CD4-positive, alpha-beta T cell treated with Interferon alpha-2 for 1 hour (primary cell): ENCODE measurements around the gene IAH1.
"Not testable (repeated sequence)": the region's sequence is repeated elsewhere in the genome, so short reads cannot be mapped to it uniquely, and the experiment has no call there.

Experiments used
- DNase-seq, 2 donors: peaks; one replicate each; pipeline ENCODE4 v3.0.0-alpha.2; 2020 to 2022

IAH1 gene

DNA sequence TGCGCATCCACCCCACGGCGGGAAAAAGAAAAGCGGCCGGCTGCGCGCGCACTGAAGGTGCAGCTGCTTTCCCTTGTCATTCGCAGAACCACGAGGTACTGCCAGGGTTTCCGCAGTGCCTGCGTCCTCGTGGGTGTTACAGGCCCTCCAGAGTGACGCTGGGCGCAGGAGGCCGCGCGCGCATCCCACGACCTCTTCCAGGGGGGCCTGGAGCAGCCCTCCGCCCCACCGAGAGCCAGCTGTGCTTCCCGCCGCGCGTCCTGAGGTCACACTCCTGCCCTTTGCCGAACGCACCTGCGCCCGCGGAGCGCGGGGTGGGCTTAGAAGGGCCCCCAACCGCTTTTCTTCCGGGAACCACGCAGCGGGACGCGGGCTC is 378 bp upstream of the IAH1 start:
- DNase-seq: peak; percentile 71 to 79

DNA sequence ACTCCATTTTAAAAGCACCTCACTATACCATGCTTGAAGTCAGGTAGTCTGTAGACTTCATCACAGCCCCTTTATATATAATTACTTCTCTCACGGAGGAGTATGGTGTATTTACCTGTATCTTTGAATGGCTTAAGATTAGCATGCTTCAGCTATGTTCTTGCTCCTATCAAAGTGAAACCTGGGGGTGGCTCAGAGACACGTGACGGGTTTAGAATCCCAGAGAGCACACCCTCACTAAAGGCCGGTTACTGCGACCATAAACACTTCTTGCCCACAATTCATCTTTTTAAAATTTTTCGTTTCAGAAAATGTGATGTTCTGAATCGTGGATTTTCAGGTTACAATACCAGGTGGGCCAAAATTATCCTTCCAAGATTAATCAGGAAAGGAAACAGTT is 3.6 kb downstream of the IAH1 start:
- DNase-seq: no peak

DNA sequence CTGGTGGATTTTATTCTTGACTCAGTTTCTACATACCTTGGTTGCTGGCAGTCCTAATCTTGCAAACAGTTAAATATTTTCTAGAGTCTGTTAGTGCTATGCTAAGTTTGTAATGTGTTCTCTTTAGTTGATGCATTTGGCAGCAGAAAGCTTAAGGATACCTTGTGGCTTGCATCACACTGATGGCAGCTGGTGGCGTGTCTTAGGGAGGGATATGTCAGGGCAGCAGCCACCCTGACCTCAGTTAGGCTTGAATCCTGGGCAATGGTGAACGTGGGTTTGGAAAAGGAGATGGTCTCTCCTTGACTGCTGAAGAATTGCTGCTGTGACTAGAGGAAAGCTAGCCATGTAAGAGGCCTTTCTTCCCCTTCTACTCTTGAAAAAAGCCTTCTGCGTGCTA is 4.2 kb downstream of the IAH1 start:
- no peak for DNase-seq

DNA sequence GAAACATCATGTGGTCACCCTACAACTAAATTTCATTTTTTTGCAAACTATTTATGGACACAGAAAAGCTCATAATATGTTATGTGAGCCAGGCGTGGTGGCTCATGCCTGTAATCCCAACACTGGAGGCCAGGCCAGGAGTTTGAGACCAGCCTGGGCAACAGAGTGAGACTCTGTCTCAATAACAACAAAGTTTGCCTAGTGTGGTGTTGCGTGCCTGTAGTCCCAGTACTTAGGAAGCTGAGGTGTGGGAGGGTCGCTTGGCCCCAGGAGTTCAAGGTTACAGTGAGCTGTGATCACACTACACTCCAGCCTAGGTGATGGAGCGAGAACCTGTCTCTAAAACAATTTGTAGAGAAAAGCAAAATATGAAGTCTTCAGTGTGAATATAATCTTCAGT is 5.8 kb downstream of the IAH1 start:
- DNase-seq: no peak

DNA sequence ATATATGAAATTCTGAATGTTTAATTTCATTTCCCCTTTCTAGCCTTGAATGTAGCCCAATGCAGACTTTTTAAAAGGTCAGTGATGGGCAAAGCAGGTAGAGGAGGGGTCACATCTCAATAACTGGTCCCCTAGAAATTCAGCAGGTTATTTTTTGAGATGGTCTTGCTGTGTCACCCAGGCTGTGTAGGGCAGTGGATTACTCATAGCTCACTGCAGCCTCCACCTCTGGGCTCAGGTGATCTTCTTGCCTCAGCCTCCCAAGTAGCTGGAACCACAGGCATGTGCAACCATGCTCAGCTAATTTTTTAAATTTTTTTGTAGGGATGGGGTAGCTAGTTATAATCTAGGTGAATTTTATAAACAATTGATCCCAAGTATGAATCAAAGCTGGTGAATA is 8.8 kb downstream of the IAH1 start:
- DNase-seq: no peak

DNA sequence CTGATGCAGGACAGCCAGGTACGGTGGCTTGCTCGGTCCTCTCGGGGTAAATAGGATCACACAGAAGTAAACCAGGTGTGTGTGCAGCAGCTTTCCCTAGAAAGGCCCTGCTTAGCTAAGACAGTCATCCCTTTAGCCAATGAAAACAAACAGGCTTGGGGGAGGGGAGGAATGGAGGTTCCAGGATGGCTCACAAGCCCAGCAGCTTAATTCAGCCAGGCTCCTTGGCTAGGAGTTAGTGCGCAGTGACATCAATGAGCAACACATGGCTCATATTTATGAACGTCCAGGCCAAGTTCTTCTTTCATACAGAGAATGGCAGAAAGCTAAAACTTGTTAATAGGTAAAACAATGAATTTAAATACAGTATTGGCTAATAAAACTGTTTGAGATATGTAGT is 10.2 kb downstream of the IAH1 start:
- DNase-seq: no peak

DNA sequence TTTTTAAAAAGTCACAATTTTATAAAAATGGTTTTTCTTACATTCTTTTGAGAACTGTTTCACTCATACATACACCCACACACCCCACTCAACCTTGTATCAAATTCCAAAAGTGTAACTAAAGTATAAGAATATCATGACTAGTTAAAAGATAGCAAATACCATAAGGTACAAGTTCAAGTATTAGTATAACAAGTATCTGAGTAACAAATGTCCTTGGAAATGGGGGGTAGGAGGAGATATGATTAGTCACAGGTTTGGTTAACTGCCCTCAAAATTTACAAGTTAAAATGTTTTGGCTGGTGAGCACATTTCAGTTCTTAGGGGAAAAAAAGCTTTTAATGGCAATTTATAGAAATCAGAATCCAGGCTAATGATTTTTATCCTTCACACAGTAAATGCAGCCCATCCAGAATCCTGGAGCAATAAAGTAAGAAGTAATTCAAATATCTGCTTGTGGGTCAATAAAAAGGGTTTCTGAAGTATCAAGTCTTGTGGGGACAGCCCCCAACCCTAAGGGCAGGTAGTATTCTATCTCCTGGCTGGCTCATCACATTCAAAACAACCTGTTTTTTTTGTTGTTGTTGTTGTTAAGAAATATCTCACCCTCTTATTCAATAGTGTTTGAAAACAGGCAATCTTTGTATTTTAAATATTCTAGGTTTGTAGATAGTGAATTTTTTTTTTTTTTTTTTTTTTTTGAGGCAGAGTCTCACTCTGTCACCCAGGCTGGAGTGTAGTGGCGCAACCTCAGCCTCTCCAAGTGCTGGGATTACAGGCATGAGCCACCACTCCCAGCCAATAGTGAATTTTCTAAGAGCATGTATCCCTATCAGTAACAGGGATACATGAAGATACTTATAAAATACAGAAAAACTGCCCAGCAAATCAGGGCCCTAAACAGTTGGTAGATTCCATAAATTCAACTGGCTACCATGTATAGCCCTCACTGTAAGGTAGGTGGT is 14.5 kb downstream of the IAH1 start:
- DNase-seq: no peak

DNA sequence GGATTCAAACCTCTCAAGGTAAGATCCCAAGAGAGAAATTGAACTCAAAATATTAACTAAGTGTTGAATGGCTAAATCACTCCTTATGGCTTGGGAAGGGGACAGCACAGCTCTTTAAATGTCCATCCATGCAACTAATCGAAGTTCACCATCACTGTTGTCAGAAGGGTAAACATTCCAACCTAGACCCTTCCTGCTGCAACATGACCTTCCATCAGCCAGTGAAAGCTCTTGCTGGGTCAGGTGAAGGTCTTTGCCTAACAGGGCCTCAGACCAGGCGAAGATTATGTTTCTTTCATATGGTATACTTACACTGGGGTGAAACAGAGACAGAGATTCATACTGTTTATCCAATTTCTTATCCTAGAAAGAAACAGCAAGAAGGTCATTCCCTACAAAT is 16.4 kb downstream of the IAH1 start:
- no peak for DNase-seq

DNA sequence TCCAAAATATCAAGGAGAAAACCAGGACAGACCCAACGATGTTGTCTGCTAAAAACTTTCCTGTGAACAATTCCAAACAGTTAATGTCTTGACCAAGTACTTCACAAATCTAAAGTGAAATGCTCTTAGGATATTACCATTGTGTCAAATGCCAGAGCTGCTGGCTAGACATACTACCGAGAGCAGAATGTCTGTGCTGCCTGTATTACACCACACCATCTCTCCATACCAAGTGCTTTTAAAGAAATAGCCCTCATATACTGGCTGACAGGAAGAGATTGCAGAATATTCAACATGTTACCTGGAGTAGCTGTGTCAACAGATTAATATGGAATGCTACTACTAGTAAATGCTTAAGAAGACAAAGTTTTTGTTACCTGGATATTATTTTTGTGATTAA is 18.6 kb downstream of the IAH1 start:
- DNase-seq: no peak

DNA sequence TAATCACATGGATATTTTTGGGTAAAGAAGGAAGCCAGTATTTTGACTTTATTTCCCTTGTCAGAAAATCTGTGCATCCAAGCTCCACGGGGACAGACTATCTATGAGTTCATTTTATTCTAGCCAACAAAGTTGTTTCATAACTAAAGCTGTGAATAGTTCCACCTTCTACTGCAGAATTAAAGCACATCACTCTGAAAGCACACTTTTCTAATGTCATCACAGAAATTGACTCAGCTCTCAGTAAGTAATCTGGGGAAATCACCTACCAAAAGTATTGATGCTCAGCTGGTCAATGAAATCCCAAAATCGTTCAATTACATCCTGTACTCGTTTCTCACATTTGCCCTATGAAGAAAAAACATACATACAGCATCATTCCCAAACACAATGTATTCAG is 19.1 kb downstream of the IAH1 start:
- DNase-seq: no peak

DNA sequence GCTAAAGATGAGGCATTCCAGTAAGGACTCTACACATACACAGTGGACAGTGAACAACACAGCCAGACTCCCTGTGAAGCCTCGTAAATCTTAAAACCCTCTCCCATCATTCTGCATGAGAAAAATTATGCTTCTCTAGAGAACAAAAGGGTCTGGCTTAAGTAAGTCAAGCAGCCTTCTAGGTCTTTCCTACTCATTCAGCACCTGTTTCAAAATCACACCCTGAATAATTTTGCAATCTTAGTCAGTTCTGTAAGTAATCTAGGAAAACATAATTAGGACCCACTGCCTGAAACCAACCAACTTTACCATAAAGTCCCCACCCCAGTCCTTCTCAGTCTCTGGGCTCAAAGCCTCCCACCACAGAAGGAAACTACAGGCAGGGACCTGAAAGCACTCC is 19.7 kb downstream of the IAH1 start:
- no peak for DNase-seq

DNA sequence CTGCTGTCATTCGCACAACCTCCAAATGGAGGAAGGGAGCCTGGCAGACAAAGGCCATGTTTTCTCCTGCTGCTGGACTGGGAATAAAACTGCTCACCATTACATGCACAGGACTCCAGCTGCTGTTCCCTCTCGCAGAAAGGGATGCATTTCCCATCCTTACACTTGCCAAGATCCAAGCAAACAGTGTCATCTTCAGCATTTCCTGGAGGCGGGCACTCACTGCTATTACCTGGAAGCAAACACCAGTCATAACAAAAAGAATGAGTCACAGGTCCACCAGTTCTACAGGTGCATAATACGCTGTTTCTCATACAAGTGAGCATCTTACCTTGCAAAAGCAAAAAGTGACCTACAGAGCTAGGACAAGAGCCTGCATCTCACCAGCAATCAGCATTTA is 22.7 kb downstream of the IAH1 start:
- no peak for DNase-seq

DNA sequence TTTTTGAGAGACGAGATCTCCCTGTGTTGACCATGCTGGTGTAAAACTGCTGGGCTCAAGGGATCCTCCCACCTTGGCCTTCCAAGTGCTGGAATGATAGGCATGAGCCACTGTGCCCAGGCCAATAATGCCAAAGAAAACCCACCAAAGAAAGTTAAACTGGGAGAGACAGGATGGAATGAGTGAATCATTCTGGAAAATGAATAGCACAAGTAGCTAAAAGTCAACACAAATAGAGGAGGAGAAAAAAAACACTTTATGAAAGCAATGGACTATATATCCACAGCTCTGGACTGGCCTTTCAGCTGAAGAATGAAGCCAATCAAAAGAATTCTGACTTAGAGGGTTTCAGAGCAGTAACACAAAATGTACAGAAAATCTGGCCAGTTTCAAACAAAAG is 23.9 kb downstream of the IAH1 start:
- DNase-seq: no peak

DNA sequence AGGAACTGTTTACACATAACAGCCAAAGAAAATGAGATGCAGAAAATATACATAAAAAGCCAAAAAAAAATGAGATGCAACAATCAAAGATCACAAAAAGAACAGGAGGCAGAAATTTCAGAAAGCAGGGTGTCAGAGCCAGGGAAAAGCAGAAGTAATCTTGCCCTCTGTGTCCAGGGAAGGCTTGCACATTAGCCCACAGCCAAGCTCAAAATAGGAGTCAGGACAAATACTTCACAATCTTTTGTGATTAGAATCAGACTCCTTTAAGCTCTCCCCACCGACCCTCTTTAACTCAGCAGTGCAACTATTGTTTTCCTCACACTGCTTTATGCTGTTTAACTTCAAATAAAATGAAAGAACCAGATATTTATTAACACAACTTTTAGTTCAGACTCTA is 34.6 kb downstream of the IAH1 start:
- no peak for DNase-seq

DNA sequence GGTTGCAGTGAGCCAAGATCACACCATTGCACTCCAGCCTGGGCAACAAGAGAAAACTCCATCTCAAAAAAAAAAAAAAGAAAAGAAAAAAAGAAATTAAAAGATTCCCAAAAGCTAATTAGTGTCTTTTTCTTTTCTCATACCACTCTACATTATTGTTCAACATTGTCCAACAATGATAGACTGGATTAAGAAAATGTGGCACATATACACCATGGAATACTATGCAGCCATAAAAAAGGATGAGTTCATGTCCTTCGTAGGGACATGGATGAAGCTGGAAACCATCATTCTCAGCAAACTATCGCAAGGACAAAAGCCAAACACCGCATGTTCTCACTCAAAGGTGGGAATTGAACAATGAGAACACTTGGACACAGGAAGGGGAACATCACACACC is 39.6 kb downstream of the IAH1 start:
- DNase-seq: not testable (repeated sequence)

DNA sequence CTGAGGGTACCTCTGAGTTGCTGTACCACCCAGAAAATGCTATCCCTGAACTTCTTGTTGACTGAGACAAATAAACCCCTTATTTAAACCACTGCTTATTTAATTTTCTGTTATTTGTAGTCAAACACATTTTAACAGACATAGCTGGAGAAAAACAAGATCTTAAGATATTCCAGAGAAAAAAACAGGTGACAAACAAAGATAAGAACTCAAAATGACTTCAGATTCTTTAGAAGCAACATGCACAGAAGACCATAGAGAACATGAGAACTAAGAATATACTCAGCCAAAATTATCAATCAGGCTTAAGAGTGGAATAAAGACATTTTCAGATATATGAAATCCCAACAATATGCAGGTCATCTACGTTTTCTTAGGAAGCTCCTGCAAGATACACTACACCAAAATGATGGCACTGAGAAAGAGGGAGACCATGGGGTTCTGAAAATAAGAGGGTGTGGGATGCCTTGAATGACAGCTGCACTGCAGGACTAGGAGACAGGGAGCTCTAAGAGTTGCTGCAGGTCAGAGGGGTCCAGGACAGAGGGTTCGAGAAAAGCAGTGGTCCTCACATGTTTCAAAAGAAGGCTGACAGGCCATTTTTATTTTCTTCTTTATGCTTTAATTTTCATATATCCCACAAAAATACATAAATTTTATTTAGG is 42.9 kb downstream of the IAH1 start:
- DNase-seq: no peak

DNA sequence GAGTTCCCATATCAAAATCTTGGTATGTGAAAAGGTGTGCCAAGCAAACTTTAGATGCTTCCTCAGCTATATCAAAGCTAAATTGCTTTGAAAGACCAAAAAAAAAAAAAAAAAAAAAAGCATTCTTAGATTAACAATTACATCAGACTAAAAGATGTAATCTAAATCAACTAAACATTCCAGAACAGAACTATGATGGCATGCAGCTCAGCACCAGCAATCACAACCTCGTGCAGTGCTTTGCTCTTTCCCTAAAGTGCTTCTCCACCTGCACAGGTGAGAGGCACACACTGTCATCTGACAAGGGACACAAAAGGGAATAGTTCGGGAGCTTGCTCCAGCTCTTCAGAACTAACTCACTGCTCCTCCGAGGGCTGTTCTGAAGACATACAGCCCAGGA is 43.8 kb downstream of the IAH1 start:
- no peak for DNase-seq

DNA sequence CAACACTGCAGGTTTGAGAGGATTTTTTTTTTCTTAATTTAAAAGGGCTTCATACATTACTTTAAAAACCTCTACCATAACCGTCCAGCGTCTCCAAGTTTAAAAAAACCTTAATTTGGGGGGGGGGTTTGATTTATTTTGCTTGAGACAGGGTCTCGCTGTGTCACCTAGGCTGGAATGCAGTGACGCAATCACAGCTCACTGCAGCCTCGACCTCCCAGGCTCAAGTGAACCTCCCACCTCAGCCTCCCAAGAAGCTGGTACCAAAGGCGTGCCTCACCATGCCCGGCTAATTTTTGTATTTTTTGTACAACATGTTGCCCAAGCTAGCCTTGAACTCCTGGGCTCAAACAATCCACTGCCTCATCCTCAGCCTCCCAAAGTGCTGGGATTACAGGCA is 44.4 kb downstream of the IAH1 start:
- no peak for DNase-seq

DNA sequence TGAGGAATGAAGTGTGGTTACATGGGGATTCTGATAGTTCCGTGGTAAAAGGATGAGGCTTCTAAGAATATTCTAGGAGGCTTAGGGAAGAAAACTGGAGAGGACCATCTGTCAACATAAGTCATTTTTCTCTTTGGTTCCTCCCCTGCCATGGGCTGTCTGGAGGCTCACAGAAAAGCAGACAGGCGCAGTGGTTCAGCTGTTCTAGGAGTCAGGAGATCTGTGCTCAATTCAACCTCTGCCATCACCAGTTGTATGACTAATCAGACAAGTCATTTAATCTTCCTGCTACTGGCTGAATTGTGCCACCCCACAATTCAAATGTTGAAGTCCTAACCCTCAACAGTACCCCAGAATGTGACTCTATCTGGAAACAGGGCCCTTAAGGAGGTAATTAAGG is 44.9 kb downstream of the IAH1 start:
- no peak for DNase-seq

DNA sequence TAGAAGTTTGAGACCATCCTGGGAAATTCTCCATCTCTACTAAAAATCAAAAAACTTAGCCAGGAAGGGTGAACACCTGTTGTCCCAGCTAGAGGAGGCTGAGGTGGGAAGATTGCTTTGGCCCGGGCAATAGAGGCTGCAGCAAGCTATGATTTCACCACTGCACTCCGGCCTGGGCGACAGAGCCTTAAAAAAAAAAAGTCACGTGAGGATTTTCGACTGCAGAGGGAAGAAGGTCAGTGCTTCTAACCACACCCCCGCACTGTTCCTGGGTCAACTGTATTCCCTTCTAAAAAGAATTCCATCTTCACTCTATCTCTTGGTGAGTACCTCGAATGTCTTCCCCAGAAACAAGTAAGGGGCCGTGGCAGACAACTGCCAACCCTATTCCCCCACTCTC is 49.9 kb downstream of the IAH1 start:
- DNase-seq: no peak

DNA sequence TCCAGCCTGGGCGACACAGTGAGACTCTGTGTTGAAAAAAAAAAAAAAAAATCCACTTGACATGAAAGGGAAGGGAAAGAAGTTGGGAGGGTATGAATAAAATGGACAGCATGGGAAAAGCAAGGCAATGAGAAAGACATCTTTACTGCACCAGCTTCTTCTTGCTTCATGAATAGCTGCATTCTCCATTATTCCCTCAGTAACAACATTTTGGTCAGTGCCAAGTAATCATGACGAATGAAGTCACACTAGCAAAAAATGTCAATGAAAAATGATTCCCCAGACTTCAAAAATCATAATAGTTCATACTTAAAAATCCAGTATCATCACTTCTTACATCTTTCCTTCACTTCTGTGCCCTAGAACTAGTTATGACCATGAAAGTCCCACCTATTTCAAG is 50.9 kb downstream of the IAH1 start:
- DNase-seq: no peak

DNA sequence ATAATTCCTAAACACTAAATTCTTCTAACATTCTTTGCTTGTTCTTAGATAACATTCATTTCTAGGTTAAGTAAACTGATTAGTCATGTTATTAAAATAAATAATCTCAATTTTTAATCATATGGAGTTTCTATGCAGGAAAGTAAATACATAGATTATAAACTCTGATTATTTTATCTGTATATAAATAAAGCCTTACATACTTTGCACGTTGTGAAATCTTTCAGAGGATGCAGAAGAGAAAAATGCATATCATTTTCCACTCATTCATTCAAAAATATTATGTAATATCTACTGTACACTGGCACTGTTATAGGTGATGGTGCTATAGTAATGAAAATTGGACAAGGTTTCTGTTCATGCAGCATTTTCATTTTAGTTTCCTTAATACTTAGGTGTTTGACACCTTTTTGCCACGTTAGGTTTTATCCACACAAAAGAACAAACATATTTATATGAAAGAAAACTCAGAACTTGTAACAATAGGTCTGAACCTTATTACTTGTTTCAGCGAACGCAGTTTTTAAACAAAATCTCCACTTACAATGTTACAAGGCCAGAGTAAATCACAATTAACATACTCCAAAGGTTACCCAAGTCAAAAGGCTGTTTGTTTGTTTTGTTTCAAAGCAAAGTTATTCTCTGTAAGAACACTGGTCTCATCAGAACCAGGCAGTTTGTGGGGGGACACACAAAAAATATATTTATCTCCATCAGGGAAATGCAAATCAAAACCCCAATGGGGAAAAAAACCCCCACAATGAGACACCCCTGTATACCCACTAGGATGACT is 53.8 kb downstream of the IAH1 start:
- DNase-seq: no peak

DNA sequence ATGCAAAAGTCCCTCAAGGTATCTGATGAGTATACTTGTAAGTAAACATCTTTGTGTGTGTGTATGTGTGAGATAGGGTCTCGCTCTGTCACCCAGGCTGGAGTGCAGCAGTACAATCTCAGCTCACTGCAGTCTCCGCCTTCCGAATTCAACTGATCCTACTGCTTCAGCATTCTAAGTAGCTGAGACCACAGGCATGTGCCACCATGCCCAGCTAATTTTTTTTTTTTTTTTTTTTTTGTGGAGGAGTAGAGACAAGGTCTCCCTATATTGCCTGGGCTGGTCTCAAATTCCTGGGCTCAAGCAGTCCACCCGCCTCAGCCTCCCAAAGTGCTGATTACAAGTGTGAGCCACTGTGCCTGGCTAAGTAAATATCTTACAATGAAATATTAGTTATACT is 58.1 kb downstream of the IAH1 start:
- DNase-seq: no peak

DNA sequence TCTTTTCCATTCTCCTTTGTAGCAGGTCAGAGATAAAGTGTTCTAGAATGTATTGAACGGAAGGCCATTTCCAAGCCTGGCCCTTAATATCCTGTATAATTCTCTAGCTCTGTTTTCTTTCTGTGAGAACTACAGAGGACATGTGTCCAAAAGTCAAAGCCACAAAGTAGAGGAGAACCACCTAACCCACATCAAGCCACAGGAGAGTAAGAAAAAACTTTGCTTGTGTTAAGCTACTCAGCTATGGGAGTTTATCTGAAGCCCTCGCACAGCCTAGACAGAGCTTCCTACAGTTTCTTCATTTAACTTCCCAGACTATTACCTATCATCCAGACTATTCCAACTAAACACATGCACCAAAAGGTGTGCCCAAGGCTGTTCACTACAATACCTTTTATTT is 59.3 kb downstream of the IAH1 start:
- no peak for DNase-seq
